Lower lobe of right lung (tissue), 2 donors: Measurements from ENCODE around the gene RBX1. TPM values are rescaled to one million over a fixed set of nuclear protein-coding genes. Genes with fewer than 3 reads are reported as not detected.
A peak's percentile ranks its signal among the peaks of the same experiment; 100 is the strongest.

Source experiments
- ATAC-seq, 2 donors: fragments of 200-7000 bp; cut with Tn5 transposase; one replicate each; pipeline ENCODE4 v1.9.1; 2020 to 2022; ENCODE audit warnings: mild to moderate bottlenecking in 2 of 2, moderate library complexity in 2 of 2
- DNase-seq: peaks from one replicate; pipeline ENCODE4 v3.0.0-alpha.2; 2020
- H3K27ac ChIP-seq: fragments of 200-600 bp; one replicate; pipeline ENCODE4 v1.8.0; 2022
- H3K27me3 ChIP-seq: fragments of 200-600 bp; one replicate; pipeline ENCODE4 v1.8.0; 2022; ENCODE audit warnings: low read depth
- H3K36me3 ChIP-seq: fragments of 200-600 bp; one replicate; pipeline ENCODE4 v1.8.0; 2022; ENCODE audit warnings: mild to moderate bottlenecking
- H3K4me1 ChIP-seq: fragments of 200-600 bp; one replicate; pipeline ENCODE4 v1.8.0; 2022
- H3K4me3 ChIP-seq: fragments of 200-600 bp; one replicate; pipeline ENCODE4 v1.8.0; 2022; ENCODE audit warnings: mild to moderate bottlenecking
- H3K9me3 ChIP-seq: fragments of 200-600 bp; one replicate; pipeline ENCODE4 v1.8.0; 2022
- intact Hi-C: fragments of 100-400 bp; cut with DNase I; formaldehyde crosslinking; loops from one replicate; pipeline ENCODE4 v1.11.0; 2022
- total RNA-seq: library from RNA; stranded (reverse); fragmentation: NEBNext Ultra II Directional; extraction: Animal tissue kit (Norgen Biotek cat#: 25700); gene quantifications from one replicate; pipeline ENCODE4 v1.2.1, GENCODE V29; 2021
- TF ChIP-seq, protein P1 (sequence below): fragments of 200-600 bp; IDR thresholded peaks from one replicate; pipeline ENCODE4 v1.8.0; 2022; ENCODE audit warnings: antibody characterized with exemption, mild to moderate bottlenecking
- donor health status: DM: no; HTN: yes; CAD: no; lungs with severe emphysema.

The RBX1 gene
- total RNA-seq, 1 donor from 2014 or later = 46.7 TPM

DNA sequence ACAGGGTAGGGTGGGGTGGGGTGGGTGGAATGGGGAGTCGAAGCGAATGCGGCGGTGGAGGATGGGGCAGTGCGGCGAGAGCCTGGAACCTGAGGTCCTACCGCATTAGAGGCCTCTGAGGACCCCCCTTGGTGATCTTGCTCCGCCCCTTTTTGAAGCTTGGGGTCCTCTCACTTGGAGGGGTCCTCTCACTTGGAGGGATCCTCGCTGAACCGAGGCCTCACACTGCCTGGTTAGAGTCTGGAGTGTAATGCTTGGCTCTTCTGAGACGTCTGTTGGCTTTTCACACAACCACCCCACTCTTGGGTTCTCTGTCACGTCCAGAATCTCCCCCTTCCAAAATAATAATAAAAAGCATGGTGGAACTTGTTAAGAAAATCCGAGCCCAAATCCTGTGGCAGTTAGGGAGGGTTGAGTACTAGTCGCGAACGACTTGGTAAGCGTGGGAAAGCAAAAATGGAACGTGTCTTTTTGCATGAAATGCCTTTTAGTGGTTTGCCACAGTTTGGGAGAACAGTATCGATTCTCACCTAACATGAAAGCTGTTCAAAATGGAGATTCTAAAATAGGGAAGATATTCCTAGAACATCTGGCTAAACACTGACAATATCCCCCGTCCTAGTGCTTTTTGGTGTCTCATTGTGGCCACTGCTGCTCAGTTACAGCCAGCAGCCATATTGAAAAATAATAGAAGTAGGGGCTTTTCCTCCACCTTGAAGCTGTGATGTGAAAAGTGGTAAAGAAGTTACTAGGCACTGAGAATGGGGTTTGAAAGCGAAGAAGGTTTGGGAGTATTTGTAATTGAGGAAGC, 822 bp downstream of the RBX1 start:
- TF ChIP-seq, protein P1, sequence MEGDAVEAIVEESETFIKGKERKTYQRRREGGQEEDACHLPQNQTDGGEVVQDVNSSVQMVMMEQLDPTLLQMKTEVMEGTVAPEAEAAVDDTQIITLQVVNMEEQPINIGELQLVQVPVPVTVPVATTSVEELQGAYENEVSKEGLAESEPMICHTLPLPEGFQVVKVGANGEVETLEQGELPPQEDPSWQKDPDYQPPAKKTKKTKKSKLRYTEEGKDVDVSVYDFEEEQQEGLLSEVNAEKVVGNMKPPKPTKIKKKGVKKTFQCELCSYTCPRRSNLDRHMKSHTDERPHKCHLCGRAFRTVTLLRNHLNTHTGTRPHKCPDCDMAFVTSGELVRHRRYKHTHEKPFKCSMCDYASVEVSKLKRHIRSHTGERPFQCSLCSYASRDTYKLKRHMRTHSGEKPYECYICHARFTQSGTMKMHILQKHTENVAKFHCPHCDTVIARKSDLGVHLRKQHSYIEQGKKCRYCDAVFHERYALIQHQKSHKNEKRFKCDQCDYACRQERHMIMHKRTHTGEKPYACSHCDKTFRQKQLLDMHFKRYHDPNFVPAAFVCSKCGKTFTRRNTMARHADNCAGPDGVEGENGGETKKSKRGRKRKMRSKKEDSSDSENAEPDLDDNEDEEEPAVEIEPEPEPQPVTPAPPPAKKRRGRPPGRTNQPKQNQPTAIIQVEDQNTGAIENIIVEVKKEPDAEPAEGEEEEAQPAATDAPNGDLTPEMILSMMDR = no peak
- H3K36me3 ChIP-seq = peaks cover 38% of the 10 kb centered on the region
- intact Hi-C loops = no loop called here
- no peaks in the 10 kb centered on the region for H3K9me3 ChIP-seq
- H3K4me3 ChIP-seq = peak overlapping the region; percentile 62
- H3K4me1 ChIP-seq = peaks cover 39% of the 10 kb centered on the region
- ATAC-seq = no peak
- DNase-seq = no peak
- no peaks in the 10 kb centered on the region for H3K27me3 ChIP-seq
- peak overlapping the region; percentile 98 for H3K27ac ChIP-seq

DNA sequence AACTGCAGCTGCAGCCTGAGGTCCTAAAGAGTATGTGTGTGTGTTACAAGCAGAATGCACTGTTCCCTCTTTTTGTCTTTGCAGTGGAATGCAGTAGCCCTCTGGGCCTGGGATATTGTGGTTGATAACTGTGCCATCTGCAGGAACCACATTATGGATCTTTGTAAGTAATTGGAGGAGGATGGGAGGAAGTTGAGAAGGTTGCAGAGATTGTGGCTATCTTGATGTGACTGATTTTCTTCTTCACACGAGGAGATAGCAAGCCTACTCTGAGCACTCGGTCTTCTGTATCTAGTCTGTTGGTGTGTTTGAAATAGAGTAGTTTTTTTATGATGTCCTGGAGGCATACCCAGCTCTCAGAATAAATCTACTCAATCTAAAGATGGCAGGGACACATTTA, 2.3 kb downstream of the RBX1 start:
- TF ChIP-seq, protein P1 = no peak
- Histone ChIP-seq H3K9me3 (no peaks in the 10 kb centered on the region), H3K36me3 (peaks cover 52% of the 10 kb centered on the region), H3K4me1 (peaks cover 39% of the 10 kb centered on the region), H3K27me3 (no peaks in the 10 kb centered on the region), H3K27ac (no peak overlapping the region), H3K4me3 (no peak overlapping the region)
- DNase-seq (no peak), ATAC-seq (no peak)
- intact Hi-C loops = no loop called here

DNA sequence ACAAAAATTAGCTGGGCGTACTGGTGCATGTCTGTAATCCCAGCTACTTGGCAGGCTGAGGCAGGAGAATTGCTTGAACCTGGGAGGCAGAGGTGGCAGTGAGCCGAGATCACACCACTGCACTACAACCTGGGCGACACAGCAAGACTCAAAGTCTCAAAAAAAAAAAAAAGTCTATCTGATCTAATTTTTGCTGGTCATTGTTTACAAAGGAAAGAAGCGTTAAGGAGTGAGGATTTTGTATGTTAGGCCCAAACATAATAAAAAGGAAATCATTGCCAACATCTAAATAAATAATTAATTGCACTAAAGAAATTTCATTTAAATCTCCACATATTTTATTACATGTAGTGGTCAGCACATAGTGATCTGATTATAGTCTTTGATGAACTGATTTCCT, 2.9 kb downstream of the RBX1 start:
- H3K4me1 ChIP-seq = peaks cover 39% of the 10 kb centered on the region
- H3K27ac ChIP-seq = no peak overlapping the region
- ATAC-seq = no peak
- intact Hi-C loops = no loop called here
- TF ChIP-seq, protein P1 = no peak
- peaks cover 55% of the 10 kb centered on the region for H3K36me3 ChIP-seq
- no peak overlapping the region for H3K4me3 ChIP-seq
- H3K27me3 ChIP-seq = no peaks in the 10 kb centered on the region
- DNase-seq = no peak
- no peaks in the 10 kb centered on the region for H3K9me3 ChIP-seq

DNA sequence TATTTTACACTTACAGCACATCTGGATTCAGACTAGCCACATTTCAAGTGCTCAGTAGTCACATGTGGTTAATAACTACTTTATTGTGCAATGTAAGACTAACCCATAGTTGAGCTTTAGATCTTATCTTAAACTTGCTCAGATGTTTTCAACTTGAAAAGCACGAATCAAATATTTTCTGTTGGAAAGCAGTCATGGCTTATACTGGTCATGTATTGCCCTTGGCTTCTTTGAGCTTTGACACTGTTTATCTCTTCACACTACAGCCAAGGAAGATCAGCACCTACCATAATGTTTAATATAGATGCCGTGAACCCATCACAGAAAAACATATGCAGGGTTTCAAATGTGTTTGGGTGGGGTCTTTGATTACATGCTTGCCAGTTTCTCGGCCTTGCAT, 4.4 kb downstream of the RBX1 start:
- Histone ChIP-seq H3K36me3 (peaks cover 57% of the 10 kb centered on the region), H3K4me1 (peaks cover 29% of the 10 kb centered on the region), H3K27me3 (no peaks in the 10 kb centered on the region), H3K27ac (no peak overlapping the region), H3K9me3 (no peaks in the 10 kb centered on the region), H3K4me3 (no peak overlapping the region)
- intact Hi-C loops = no loop called here
- TF ChIP-seq, protein P1 = no peak
- DNase-seq (no peak), ATAC-seq (no peak)

DNA sequence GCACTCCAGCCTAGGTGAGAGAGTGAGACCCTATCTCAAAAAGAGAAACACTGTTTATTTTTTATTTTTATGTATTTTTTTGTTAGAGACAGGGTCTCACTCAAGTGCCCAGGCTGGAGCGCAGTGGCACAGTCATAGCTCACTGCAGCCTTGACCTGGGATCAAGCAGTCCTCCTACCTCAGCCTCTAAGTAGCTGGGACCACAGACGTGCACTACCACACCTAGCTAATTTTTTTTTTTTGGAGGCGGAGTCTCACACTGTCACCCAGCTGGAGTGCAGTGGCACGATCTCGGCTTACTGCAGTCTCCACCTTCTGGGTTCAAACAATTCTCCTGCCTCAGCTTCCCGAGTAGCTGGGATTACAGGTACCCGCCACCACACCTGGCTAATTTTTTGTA, 6.4 kb downstream of the RBX1 start:
- DNase-seq = peak; percentile 15
- Histone ChIP-seq H3K4me3 (no peak overlapping the region), H3K27ac (no peak overlapping the region), H3K4me1 (peaks cover 20% of the 10 kb centered on the region), H3K27me3 (no peaks in the 10 kb centered on the region), H3K36me3 (peaks cover 77% of the 10 kb centered on the region), H3K9me3 (no peaks in the 10 kb centered on the region)
- no peak for ATAC-seq
- TF ChIP-seq, protein P1 = no peak
- intact Hi-C loops = no loop called here
